ENCODE results near the gene LRMDA. TPM values are rescaled to one million over a fixed set of nuclear protein-coding genes. Genes with fewer than 3 reads are reported as not detected.

LRMDA gene
- total and polyA plus RNA-seq, 2 donors (not counting 1 experiment from before 2014, with no cell fraction given) = 0.12 TPM; not detected in 1

DNA sequence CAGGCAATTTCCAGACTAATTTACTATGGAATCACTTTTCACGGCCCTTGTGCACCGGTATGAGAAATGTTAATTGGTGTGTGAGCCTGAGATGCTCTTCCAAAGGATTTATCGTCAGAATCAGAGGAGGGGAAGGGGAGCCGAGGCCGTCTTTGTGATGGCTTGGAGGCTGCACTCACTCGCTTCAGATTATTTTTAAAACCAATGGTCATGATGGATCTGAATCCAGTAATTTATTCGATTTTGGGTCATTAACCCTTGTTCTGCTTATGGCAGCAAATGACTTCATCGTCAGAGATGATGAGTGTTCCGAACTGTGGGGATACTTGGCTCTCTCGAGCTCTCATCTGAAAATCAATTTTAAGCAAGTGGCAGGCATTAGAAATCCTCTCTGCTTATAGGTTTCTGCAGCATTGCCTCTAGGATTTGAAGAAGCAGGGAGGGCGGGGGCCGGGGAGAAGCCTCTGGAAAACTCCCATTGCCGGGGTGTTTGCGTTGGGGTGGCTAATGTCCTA lies 576.3 kb downstream of the LRMDA start:
- H3K9me3 Mint-ChIP-seq (ENCODE audit: insufficient read depth) = no peaks in the 10 kb centered on the region
- H4K20me1 ChIP-seq (ENCODE audit: control insufficient read depth, insufficient read depth, low read length, poor library complexity, severe bottlenecking) = no peaks in the 10 kb centered on the region
- 97% methylated on average over 12 of the region's 14 CpGs for WGBS (ENCODE audit: insufficient coverage)

DNA sequence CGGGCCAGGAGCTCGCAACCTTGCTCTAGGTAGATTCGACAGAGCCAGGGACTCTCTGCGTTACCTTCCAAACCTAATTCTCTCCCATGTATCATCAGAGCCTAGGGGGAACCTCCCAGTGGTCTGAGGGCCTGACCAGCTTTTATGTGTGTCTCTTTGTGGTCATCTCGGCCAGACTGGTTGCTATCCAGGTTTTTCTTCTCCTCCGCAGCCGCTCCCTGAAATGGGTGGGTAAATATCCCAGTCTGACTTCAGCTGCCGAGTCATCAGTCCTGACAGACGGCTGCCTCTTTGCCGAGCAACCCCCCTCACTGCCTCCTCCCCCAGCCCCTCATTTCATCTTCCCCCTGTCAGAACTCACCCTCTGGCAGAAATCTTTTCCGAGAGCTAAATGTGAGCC lies 578.1 kb downstream of the LRMDA start:
- no peaks in the 10 kb centered on the region for H3K27me3 ChIP-seq (replicated peaks in 1 of 4; ENCODE audit: control extremely low read depth in 1 of 4, control insufficient read depth in 3 of 4, insufficient read depth in 4 of 4, low read length in 3 of 4)
- intact Hi-C loops (cut with micrococcal nuclease) = no loop called here
- H3K4me3 ChIP-seq (ENCODE audit: control extremely low read depth in 1 of 5, extremely low read depth in 1 of 5, insufficient read depth in 1 of 5, low read depth in 2 of 5, low read length in 4 of 5) = no peak overlapping the region
- H3K4me2 ChIP-seq (replicated peaks; ENCODE audit: low read depth, low read length, poor library complexity, severe bottlenecking) = no peak overlapping the region
- no peaks in the 10 kb centered on the region for H3K9me3 ChIP-seq (ENCODE audit: control extremely low read depth in 1 of 3, control insufficient read depth in 2 of 3, insufficient read depth in 1 of 3, low read length in 2 of 3)
- no peaks in the 10 kb centered on the region for H3K36me3 ChIP-seq (replicated peaks in 1 of 2; ENCODE audit: control extremely low read depth in 1 of 2, control insufficient read depth in 1 of 2, extremely low read depth in 1 of 2, insufficient read depth in 2 of 2, low read length in 1 of 2)
- WGBS (ENCODE audit: insufficient coverage) = 93% methylated on average over 8 of the region's 11 CpGs
- no peak for DNase-seq
- H4K20me1 ChIP-seq (ENCODE audit: control insufficient read depth, insufficient read depth, low read length, poor library complexity, severe bottlenecking) = no peaks in the 10 kb centered on the region
- Mint-ChIP-seq H3K9me3 (ENCODE audit: insufficient read depth) (no peaks in the 10 kb centered on the region), H3K4me3 (no peak overlapping the region), H3K27ac (no peak overlapping the region), H3K4me1 (no peaks in the 10 kb centered on the region), H3K27me3 (peaks cover 5% of the 10 kb centered on the region)
- TF ChIP-seq, protein P1, sequence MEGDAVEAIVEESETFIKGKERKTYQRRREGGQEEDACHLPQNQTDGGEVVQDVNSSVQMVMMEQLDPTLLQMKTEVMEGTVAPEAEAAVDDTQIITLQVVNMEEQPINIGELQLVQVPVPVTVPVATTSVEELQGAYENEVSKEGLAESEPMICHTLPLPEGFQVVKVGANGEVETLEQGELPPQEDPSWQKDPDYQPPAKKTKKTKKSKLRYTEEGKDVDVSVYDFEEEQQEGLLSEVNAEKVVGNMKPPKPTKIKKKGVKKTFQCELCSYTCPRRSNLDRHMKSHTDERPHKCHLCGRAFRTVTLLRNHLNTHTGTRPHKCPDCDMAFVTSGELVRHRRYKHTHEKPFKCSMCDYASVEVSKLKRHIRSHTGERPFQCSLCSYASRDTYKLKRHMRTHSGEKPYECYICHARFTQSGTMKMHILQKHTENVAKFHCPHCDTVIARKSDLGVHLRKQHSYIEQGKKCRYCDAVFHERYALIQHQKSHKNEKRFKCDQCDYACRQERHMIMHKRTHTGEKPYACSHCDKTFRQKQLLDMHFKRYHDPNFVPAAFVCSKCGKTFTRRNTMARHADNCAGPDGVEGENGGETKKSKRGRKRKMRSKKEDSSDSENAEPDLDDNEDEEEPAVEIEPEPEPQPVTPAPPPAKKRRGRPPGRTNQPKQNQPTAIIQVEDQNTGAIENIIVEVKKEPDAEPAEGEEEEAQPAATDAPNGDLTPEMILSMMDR (IDR thresholded peaks at IDR 0.05) = no peak
- TF ChIP-seq EZH2 (IDR thresholded peaks at IDR 0.05; ENCODE audit: borderline replicate concordance, insufficient read depth, low read depth, low read length, poor library complexity, severe bottlenecking) = no peak
- H3K9ac ChIP-seq (ENCODE audit: low read length) = no peak overlapping the region
- ATAC-seq (ENCODE audit: low read depth) = no peak
- ChIA-PET POLR2A (no interaction called here), CTCF (no interaction called here)
- no peak overlapping the region for H3K27ac ChIP-seq (ENCODE audit: low read length in 2 of 2)
- H3K79me2 ChIP-seq (ENCODE audit: control insufficient read depth, insufficient read depth, low read length) = no peaks in the 10 kb centered on the region
- H2AFZ ChIP-seq (ENCODE audit: insufficient read depth, low read depth, low read length, poor library complexity, severe bottlenecking) = no peak overlapping the region
- no peaks in the 10 kb centered on the region for H3K4me1 ChIP-seq (ENCODE audit: control insufficient read depth in 2 of 2, insufficient read depth in 2 of 2, low read length in 2 of 2)

More for the DNA sequence above, 576.3 kb downstream of the LRMDA start:
- Histone ChIP-seq H3K27ac (ENCODE audit: low read length in 2 of 2) (no peak overlapping the region), H2AFZ (ENCODE audit: insufficient read depth, low read depth, low read length, poor library complexity, severe bottlenecking) (no peak overlapping the region), H3K9me3 (ENCODE audit: control extremely low read depth in 1 of 3, control insufficient read depth in 2 of 3, insufficient read depth in 1 of 3, low read length in 2 of 3) (no peaks in the 10 kb centered on the region), H3K79me2 (ENCODE audit: control insufficient read depth, insufficient read depth, low read length) (no peaks in the 10 kb centered on the region), H3K4me1 (ENCODE audit: control insufficient read depth in 2 of 2, insufficient read depth in 2 of 2, low read length in 2 of 2) (no peaks in the 10 kb centered on the region), H3K36me3 (replicated peaks in 1 of 2; ENCODE audit: control extremely low read depth in 1 of 2, control insufficient read depth in 1 of 2, extremely low read depth in 1 of 2, insufficient read depth in 2 of 2, low read length in 1 of 2) (no peaks in the 10 kb centered on the region), H3K9ac (ENCODE audit: low read length) (no peak overlapping the region), H3K27me3 (replicated peaks in 1 of 4; ENCODE audit: control extremely low read depth in 1 of 4, control insufficient read depth in 3 of 4, insufficient read depth in 4 of 4, low read length in 3 of 4) (no peaks in the 10 kb centered on the region), H3K4me3 (ENCODE audit: control extremely low read depth in 1 of 5, extremely low read depth in 1 of 5, insufficient read depth in 1 of 5, low read depth in 2 of 5, low read length in 4 of 5) (no peak overlapping the region), H3K4me2 (replicated peaks; ENCODE audit: low read depth, low read length, poor library complexity, severe bottlenecking) (no peak overlapping the region)
- no peak for ATAC-seq (ENCODE audit: low read depth)
- no peak for TF ChIP-seq EZH2 (IDR thresholded peaks at IDR 0.05; ENCODE audit: borderline replicate concordance, insufficient read depth, low read depth, low read length, poor library complexity, severe bottlenecking)
- TF ChIP-seq, protein P1 (IDR thresholded peaks at IDR 0.05) = no peak
- Mint-ChIP-seq H3K4me1 (no peaks in the 10 kb centered on the region), H3K4me3 (no peak overlapping the region), H3K27ac (no peak overlapping the region), H3K27me3 (peaks cover 5% of the 10 kb centered on the region)
- POLR2A ChIA-PET = no interaction called here
- DNase-seq = no peak
- CTCF ChIA-PET = no interaction called here
- intact Hi-C loops (cut with micrococcal nuclease) = no loop called here
